IgD-negative memory B cell (primary cell): ENCODE measurements around the gene CERS6. TPM values are rescaled to one million over a fixed set of nuclear protein-coding genes. Genes with fewer than 3 reads are reported as not detected.

ENCODE experiments used
- H3K27ac Mint-ChIP-seq, 3 donors: one replicate each; pipeline ENCODE4 v1.8.0; 2020 to 2022; ENCODE audit warnings: mild to moderate bottlenecking in 3 of 3, mixed read lengths in 3 of 3, moderate library complexity in 1 of 3
- H3K27me3 Mint-ChIP-seq: one replicate; pipeline ENCODE4 v1.8.0; 2021; ENCODE audit warnings: mixed read lengths
- H3K36me3 Mint-ChIP-seq: one replicate; pipeline ENCODE4 v1.8.0; 2020; ENCODE audit warnings: mild to moderate bottlenecking, mixed read lengths
- H3K4me1 Mint-ChIP-seq, 3 donors: one replicate each; pipeline ENCODE4 v1.8.0; 2020 to 2022; ENCODE audit warnings: mixed read lengths in 3 of 3, mild to moderate bottlenecking in 1 of 3
- H3K4me3 Mint-ChIP-seq, 4 donors: one replicate each; pipeline ENCODE4 v1.8.0; 2020 to 2022; ENCODE audit warnings: mild to moderate bottlenecking in 4 of 4, mixed read lengths in 4 of 4, moderate library complexity in 3 of 4
- H3K9me3 Mint-ChIP-seq, 3 donors: one replicate each; pipeline ENCODE4 v1.8.0; 2020 to 2021; ENCODE audit warnings: mixed read lengths in 3 of 3, mild to moderate bottlenecking in 1 of 3
- polyA plus RNA-seq: library from polyadenylated mRNA; unstranded; fragments of 300-500 nt; fragmentation: Illumina TruSeq; gene quantifications from one replicate; pipeline ENCODE4 v1.2.3, GENCODE V29; 2021

The CERS6 gene
- polyA plus RNA-seq, 1 donor from 2014 or later = 2.7 TPM

DNA sequence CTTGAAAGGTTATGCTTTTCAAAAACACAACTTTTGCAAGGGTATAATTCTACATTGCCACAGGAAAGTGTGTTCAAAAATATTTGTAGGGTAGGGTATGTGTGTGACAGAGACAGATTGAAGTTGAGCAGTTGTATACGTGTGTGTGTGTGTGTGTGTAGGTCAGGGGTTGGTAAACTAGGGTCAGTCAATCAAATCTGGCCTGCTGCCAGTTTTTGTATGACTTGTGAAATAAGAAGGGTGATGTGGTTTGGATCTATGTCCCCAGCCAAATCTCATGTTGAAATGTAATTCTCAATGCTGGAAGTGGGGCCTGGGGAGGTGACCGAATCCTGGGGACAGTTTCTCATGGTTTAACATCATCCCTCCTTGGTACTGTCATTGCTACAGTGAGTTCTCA lies 148.2 kb downstream of the CERS6 start:
- peaks cover 6% of the 10 kb centered on the region for H3K36me3 Mint-ChIP-seq
- no peaks in the 10 kb centered on the region for H3K27me3 Mint-ChIP-seq
- H3K27ac Mint-ChIP-seq = no peak overlapping the region
- H3K9me3 Mint-ChIP-seq = peaks cover 4 to 14% (median 12%) of the 10 kb centered on the region in 3 donors
- no peak overlapping the region for H3K4me3 Mint-ChIP-seq
- peaks cover 17 to 20% (median 20%) of the 10 kb centered on the region in 3 donors for H3K4me1 Mint-ChIP-seq

DNA sequence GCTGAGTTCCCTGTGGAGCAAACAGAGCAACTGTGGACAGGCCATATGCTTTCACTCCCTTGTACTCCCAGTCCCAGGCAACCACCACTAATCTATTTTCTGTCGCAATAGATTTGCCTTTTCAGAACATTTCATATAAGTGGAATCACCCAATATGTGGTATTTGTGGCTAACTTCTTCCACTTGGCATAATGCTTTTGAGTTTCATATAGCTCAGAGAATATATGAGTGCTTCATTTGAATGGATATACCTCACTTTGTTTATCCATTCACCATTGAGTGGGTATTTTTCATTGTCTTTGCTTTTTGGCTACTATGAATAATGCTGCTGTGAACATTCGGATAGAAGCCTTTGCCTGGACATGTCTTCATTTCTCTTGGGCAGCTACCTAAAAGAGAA lies 151.9 kb downstream of the CERS6 start:
- H3K36me3 Mint-ChIP-seq = peaks cover 6% of the 10 kb centered on the region

DNA sequence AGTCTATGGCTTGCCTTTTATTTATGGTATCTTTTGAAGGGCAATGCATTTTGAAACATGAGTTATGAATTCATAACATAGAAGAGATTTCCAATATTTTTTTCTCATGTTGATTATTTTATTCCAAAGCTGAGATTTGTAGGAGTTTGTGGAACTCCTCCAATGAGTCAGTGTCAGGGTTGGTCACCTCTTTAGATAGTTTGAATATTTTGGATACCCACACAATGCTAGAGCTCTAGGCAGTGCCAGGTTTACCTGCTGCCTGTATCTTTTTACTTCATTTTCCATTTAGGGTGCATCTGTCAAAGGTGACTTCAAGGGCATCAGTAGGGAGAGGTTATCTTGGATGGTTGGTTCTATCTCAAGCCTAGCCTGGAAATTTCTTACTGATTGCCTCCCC lies 152.7 kb downstream of the CERS6 start:
- Mint-ChIP-seq H3K36me3 (peaks cover 6% of the 10 kb centered on the region), H3K4me3 (no peak overlapping the region), H3K9me3 (peaks cover 4 to 14% (median 11%) of the 10 kb centered on the region in 3 donors), H3K4me1 (peaks cover 0 to 2% (median 1%) of the 10 kb centered on the region in 3 donors), H3K27me3 (no peaks in the 10 kb centered on the region), H3K27ac (no peak overlapping the region)

More for the DNA sequence above, 151.9 kb downstream of the CERS6 start:
- H3K27me3 Mint-ChIP-seq = no peaks in the 10 kb centered on the region
- no peak overlapping the region for H3K27ac Mint-ChIP-seq
- H3K4me3 Mint-ChIP-seq = no peak overlapping the region
- H3K4me1 Mint-ChIP-seq = peaks cover 0 to 4% (median 2%) of the 10 kb centered on the region in 3 donors
- H3K9me3 Mint-ChIP-seq = peaks cover 4 to 14% (median 12%) of the 10 kb centered on the region in 3 donors

DNA sequence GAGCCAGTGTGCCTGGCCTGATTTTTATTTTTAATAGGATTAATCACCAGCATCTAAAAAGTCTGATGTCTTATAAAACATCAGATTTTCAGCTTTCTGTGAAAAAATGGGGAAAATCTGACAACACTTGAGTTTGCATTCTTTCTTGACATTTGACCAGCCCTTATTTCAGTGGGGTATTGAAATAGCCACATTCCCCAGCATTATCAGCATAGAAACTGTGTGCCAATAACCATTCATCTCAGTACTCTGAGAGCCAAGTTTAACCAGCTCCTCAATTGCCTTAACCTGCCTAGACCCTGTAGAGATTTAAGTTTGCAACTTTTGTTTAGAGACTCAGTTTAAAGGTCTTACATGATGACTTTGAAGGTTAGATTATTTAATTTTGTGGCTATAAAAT lies 155.0 kb downstream of the CERS6 start:
- Mint-ChIP-seq H3K4me3 (no peak overlapping the region), H3K27me3 (no peaks in the 10 kb centered on the region), H3K27ac (peak overlapping the region in 1 of 3 donors; percentile 6), H3K4me1 (no peaks in the 10 kb centered on the region), H3K36me3 (peaks cover 3% of the 10 kb centered on the region), H3K9me3 (peaks cover 0 to 6% (median 0%) of the 10 kb centered on the region in 3 donors)

DNA sequence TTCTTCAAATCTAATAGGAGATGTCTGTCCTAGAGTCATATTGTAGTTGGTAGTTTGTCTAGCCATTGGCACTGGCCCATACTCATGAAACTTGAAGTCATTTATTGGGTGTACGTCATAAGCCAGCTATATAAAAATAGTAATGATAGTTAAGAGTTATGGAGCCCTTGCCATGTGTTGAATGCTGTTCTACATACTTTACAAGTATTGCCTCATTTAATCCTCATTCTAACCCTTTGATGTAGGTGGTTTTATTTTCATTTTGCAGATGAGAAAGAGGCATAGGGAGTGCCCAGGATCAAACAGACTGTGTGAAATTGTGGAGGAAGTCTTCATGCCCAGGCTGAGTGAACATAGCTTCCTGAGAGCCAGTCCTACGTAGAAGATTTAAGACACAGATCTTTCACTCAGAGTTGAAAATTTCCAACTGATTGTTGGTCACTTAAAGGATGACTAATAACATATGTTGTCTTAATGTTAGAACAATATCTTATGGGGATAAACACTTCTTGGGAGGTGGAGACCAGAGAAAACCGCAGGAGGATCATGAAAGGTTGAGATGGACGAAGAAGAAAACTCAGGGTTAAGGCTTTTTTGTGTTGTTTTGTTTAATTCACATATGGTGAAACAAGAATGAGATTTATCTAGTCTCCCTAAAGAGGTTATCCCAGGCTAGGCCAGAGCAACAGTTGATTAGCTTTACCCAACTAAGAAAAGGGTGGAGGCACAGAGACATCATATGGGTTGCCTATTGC lies 156.0 kb downstream of the CERS6 start:
- Mint-ChIP-seq H3K4me3 (no peak overlapping the region), H3K36me3 (peaks cover 3% of the 10 kb centered on the region), H3K27ac (no peak overlapping the region), H3K4me1 (no peaks in the 10 kb centered on the region), H3K9me3 (no peaks in the 10 kb centered on the region), H3K27me3 (no peaks in the 10 kb centered on the region)

DNA sequence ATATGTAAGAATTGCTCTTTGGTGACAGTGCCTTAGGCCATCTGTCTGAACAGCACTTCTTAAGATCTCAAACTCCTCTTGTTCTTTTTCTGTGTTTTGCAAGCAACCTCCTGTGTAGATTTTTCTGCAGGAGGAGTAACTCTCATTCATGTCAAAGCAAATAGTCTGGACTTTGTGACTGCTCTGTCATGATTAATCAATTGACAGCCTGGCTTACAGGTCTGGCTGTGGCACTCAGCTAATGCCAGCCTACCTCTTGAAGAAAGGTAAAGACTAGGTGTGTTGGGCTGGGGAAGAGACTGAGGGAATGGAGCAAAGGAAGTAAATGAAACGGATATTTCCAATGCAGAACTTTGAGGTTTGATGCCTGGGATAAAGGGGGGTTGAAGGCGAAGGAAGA lies 156.6 kb downstream of the CERS6 start:
- no peak overlapping the region for H3K27ac Mint-ChIP-seq
- H3K4me3 Mint-ChIP-seq = no peak overlapping the region

DNA sequence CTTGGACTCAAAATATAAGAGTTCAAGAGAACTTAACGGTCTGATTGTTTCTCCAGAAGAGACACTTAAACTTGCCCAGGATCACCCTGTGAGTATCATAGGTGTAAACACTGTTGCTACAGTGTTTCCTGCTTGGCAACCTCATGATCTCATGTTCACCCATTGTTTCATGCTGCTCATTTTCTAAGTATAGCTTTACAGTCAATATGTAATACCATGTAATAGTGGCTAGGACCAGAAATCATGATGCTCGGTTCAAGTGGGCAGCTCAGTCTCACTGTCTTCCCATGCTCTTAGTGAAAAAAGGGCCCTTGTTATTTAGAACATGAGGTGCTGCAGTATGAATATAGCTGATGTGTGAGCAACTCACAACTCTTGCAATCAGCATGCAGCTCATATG lies 157.5 kb downstream of the CERS6 start:
- Mint-ChIP-seq H3K36me3 (peaks cover 3% of the 10 kb centered on the region), H3K4me1 (no peaks in the 10 kb centered on the region), H3K27me3 (no peaks in the 10 kb centered on the region), H3K4me3 (no peak overlapping the region), H3K9me3 (no peaks in the 10 kb centered on the region), H3K27ac (no peak overlapping the region)

More for the DNA sequence above, 156.6 kb downstream of the CERS6 start:
- Mint-ChIP-seq H3K27me3 (no peaks in the 10 kb centered on the region), H3K9me3 (no peaks in the 10 kb centered on the region), H3K36me3 (peaks cover 3% of the 10 kb centered on the region), H3K4me1 (no peaks in the 10 kb centered on the region)

DNA sequence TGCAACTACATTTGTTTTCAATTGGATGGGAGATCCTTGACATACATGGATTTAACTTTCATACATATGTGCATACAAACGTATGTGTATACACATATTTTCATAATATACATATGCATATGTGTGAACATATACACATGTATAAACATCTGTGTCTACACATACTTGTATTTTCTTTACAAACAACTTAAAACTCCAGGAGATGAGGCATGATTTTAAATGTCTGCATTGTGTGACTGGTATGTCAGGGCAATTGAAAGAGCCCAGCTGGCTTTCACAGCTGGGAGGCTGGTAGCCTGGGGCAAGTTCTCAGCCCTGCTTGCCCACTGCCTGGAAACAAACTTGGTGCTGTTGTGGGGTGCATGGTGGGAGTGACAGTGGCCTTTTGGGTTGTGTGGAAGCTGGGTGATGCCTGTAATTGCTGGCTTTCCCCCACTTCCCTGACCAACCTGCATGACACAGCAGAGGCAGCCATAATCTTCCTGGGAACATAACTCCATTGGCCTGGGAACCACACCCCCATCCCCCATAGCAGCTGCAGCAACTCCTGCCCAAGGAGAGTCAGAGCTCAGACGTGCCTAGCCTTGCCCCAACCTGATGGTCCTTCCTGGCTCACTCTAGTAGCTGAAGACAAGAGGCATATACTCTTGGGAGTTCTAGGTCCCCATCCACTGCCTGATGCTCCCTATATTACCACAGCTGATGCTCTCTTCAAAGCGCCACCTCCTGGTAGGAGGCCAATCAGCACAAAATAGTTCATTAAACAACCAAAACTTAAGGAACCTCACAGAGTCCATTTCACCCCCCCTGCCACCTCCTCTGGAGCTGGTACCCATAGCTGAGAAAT lies 158.3 kb downstream of the CERS6 start:
- Mint-ChIP-seq H3K27me3 (no peaks in the 10 kb centered on the region), H3K4me3 (no peak overlapping the region), H3K4me1 (peaks cover 0 to 3% (median 0%) of the 10 kb centered on the region in 3 donors), H3K36me3 (peaks cover 3% of the 10 kb centered on the region), H3K27ac (no peak overlapping the region), H3K9me3 (no peaks in the 10 kb centered on the region)

DNA sequence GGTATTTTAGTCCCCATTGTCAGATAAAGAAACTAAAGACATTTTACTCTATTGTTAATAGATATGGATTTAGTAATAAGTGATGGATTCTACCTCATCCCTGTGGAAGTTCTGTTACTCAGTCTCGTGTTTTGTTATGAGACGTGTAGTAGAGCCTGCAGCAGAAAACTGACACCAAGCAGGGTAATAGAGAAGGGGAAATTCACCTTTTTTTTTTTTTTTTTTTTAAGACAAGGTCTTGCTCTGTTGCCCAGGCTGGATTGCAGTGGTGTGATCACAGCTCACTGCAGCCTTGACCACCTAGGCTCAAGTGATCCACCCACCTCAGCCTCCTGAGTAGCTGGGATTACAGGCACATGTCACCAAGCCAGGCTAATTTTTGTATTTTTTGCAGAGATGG lies 164.5 kb downstream of the CERS6 start:
- no peak overlapping the region for H3K4me3 Mint-ChIP-seq

DNA sequence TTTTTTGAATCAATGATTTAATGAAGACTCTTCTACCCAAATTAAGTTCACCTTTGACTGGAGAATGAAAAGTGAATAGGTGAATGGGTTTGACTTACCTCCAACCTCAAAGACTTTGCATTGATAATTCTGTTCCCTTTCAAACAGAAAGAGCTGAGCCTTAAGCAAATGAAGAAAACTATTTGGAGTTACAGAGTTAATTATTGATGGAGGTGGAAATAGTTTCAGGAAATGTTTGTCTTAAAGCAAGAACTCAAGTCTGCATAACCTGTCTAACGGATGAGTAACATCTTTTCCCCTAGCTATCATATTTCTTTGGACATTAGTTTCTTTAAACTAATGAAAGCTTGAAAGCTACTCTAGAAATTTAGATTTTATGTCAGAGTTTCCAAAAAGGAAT lies 166.5 kb downstream of the CERS6 start:
- H3K4me3 Mint-ChIP-seq = no peak overlapping the region
- no peaks in the 10 kb centered on the region for H3K36me3 Mint-ChIP-seq
- no peaks in the 10 kb centered on the region for H3K9me3 Mint-ChIP-seq
- H3K4me1 Mint-ChIP-seq = peaks cover 9 to 33% (median 16%) of the 10 kb centered on the region in 3 donors
- H3K27ac Mint-ChIP-seq = no peak overlapping the region
- no peaks in the 10 kb centered on the region for H3K27me3 Mint-ChIP-seq

More for the DNA sequence above, 164.5 kb downstream of the CERS6 start:
- no peaks in the 10 kb centered on the region for H3K9me3 Mint-ChIP-seq
- H3K27ac Mint-ChIP-seq = no peak overlapping the region
- no peaks in the 10 kb centered on the region for H3K36me3 Mint-ChIP-seq
- H3K4me1 Mint-ChIP-seq = peaks cover 4 to 23% (median 9%) of the 10 kb centered on the region in 3 donors
- no peaks in the 10 kb centered on the region for H3K27me3 Mint-ChIP-seq

DNA sequence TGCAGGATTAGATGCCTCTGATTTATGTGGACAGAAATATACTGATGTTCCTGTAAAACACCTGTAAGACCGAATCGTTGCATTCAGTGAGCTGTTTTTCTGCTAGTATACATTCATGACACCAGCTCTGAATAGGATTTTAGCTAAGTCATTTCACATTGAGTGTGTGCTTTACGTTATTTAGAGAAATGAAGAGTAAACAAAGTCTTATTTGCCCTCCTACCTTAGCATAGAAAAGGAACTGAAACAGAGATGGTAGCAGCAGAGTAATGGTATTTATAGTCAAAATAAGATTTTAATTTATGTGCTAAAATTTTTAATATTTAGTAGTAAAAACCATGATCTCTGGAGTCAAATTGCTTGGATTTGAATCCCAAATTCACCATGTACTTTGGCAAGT lies 168.0 kb downstream of the CERS6 start:
- H3K36me3 Mint-ChIP-seq = peaks cover 2% of the 10 kb centered on the region
- H3K9me3 Mint-ChIP-seq = no peaks in the 10 kb centered on the region
- H3K4me1 Mint-ChIP-seq = peaks cover 9 to 44% (median 18%) of the 10 kb centered on the region in 3 donors
- no peak overlapping the region for H3K4me3 Mint-ChIP-seq
- no peaks in the 10 kb centered on the region for H3K27me3 Mint-ChIP-seq
- H3K27ac Mint-ChIP-seq = no peak overlapping the region

DNA sequence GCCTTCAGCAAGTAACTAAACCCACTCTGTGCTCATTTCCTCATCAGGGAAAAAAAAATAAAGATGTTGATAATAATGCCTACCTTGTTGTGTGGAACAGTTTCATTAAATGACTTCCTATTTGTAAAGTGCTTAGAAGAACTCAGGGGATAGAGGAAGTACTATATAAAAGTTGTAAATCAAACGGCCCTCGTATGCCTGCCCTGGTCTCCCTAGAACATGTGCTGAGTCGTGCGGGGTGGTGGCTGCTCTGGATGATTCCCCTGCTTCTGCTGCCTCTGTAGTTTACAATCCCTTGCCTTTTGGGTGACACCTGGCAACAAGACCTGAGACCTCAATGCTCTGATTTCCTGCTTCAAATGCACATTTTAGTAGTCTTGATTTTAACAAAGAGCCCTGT lies 170.0 kb downstream of the CERS6 start:
- Mint-ChIP-seq H3K4me1 (peaks cover 9 to 39% (median 17%) of the 10 kb centered on the region in 3 donors), H3K4me3 (peak overlapping the region in 1 of 4 donors; percentile 14)

DNA sequence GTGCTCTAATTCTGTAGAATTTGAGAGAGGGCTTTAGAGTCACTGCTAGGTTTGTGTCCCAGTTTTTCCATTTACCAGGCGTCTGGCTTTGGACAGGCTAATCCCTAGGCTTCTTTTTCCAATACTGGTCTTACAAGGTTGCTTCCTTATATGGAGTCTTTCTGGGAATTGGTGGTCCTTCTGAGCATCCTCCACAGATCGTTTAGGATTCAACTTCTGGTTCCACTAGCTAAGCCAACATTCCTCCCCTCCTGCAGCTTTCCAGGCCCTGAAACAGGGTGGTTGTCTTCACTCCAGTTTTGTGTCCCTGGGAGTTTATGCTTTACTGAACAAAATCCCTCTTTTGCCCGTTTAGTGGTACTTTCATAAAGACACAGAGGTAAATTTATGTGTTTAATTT lies 170.6 kb downstream of the CERS6 start:
- Mint-ChIP-seq H3K4me1 (peaks cover 9 to 38% (median 17%) of the 10 kb centered on the region in 3 donors), H3K27me3 (no peaks in the 10 kb centered on the region), H3K4me3 (no peak overlapping the region), H3K9me3 (peaks cover 0 to 1% (median 0%) of the 10 kb centered on the region in 3 donors), H3K36me3 (peaks cover 2% of the 10 kb centered on the region), H3K27ac (no peak overlapping the region)

More for the DNA sequence above, 170.0 kb downstream of the CERS6 start:
- Mint-ChIP-seq H3K36me3 (peaks cover 2% of the 10 kb centered on the region), H3K27me3 (no peaks in the 10 kb centered on the region), H3K27ac (no peak overlapping the region), H3K9me3 (peaks cover 0 to 1% (median 0%) of the 10 kb centered on the region in 3 donors)

DNA sequence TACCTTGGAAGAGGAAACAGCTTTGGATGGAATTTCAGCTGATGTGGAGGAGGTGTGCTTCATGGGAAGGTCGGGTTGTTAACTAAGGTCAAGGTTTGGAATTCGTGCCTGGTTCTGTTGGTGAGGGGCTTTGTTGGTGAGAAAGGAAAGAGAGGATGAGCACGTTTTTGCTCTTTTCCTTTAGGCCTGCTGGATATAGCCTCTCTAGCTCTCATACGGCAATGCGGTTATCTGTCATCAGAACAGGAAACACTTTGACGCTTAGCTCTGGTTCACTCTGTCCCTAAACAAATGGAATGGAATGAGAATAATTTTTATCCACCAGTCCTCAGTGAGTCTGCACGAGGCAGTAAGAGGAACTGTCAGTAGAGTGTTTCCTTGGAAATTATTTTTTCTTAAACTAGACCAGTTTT lies 176.6 kb downstream of the CERS6 start:
- peaks cover 2% of the 10 kb centered on the region for H3K36me3 Mint-ChIP-seq
- no peak overlapping the region for H3K27ac Mint-ChIP-seq
- peaks cover 0 to 14% (median 2%) of the 10 kb centered on the region in 3 donors for H3K4me1 Mint-ChIP-seq
- H3K4me3 Mint-ChIP-seq = no peak overlapping the region
- peaks cover 0 to 1% (median 0%) of the 10 kb centered on the region in 3 donors for H3K9me3 Mint-ChIP-seq
- no peaks in the 10 kb centered on the region for H3K27me3 Mint-ChIP-seq

DNA sequence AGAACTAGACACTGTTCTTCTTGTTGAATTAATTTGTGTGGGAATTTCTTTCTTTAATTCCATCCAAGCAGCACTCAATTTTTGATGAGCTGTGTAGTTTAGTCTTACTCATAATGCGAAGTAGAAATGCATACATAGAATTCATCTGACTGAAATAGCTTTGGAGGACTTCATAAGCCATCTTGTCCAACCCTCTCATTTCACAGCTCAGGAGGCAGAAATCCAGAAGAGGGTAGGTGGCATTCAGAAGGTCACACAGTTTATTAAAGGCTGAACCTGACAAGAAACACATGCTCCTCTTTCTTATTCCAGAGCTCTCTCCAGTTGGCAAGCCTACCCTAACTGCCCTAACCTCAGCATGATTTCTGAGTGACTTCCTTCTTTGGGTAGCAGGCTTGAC lies 177.1 kb downstream of the CERS6 start:
- no peaks in the 10 kb centered on the region for H3K36me3 Mint-ChIP-seq
- no peaks in the 10 kb centered on the region for H3K27me3 Mint-ChIP-seq
- no peak overlapping the region for H3K4me3 Mint-ChIP-seq
- H3K27ac Mint-ChIP-seq = no peak overlapping the region
- H3K9me3 Mint-ChIP-seq = peaks cover 0 to 1% (median 0%) of the 10 kb centered on the region in 3 donors
- H3K4me1 Mint-ChIP-seq = peaks cover 0 to 9% (median 0%) of the 10 kb centered on the region in 3 donors
